Peyer's patch (tissue), 4 donors: ENCODE data around the gene MTUS2. TPM values are rescaled to one million over a fixed set of nuclear protein-coding genes. Genes with fewer than 3 reads are reported as not detected.

Source experiments
- DNase-seq, 3 donors: peaks; one replicate each; pipeline ENCODE4 v3.0.0-alpha.2; 2017 to 2019
- H3K27ac ChIP-seq, 4 donors: fragments of 200-600 bp; sonication (generic); one replicate each; pipeline ENCODE4 v1.5.1; 2016 to 2019
- H3K27me3 ChIP-seq, 2 donors: fragments of 200-600 bp; sonication (generic); one replicate each; pipeline ENCODE4 v1.5.1; 2019
- H3K36me3 ChIP-seq, 3 donors: fragments of 200-600 bp; sonication (generic); one replicate each; pipeline ENCODE4 v1.5.1; 2016 to 2019
- H3K4me1 ChIP-seq, 4 donors: fragments of 200-600 bp; sonication (generic); one replicate each; pipeline ENCODE4 v1.5.1; 2016 to 2019
- H3K4me3 ChIP-seq, 4 donors: fragments of 200-600 bp; sonication (generic); 1 replicate in 3 of 4; 2 replicates in 1 of 4; pipeline ENCODE4 v1.5.1; 2016 to 2019; ENCODE audit warnings: mild to moderate bottlenecking in 1 of 4
- H3K9me3 ChIP-seq, 4 donors: fragments of 200-600 bp; sonication (generic); one replicate each; pipeline ENCODE4 v1.5.1; 2016 to 2019; ENCODE audit warnings: mild to moderate bottlenecking in 1 of 4
- CTCF ChIP-seq, 6 experiments: fragments of 450-650 bp in 4 of 6; fragments of 200-600 bp in 2 of 6; sonication (generic) in 1 of 6; IDR thresholded peaks; one replicate each; pipeline ENCODE4 v1.5.1; 2017 to 2019; ENCODE audit warnings: antibody characterized with exemption in 6 of 6, mild to moderate bottlenecking in 3 of 6, moderate library complexity in 1 of 6
- POLR2A ChIP-seq, 2 donors: fragments of 450-650 bp; IDR thresholded peaks; one replicate each; pipeline ENCODE4 v1.5.1; 2017; ENCODE audit warnings: antibody characterized with exemption in 2 of 2, mild to moderate bottlenecking in 2 of 2, moderate library complexity in 2 of 2
- total RNA-seq, 4 donors: library from RNA; depleted of rRNA; stranded (reverse); fragments of >200 nt; gene quantifications; one replicate each; pipeline ENCODE4 v1.1.0, GENCODE V29; 2016

Gene MTUS2
- total RNA-seq, 4 donors from 2014 or later = 0.13 to 0.28 (median 0.18) TPM; not detected in 1

- no peaks in the 10 kb centered on the region for H3K9me3 ChIP-seq
- no peaks in the 10 kb centered on the region for H3K36me3 ChIP-seq
- TF ChIP-seq CTCF (IDR thresholded peaks at IDR 0.05) (no peak), POLR2A (IDR thresholded peaks at IDR 0.05) (no peak)
- H3K4me1 ChIP-seq = no peaks in the 10 kb centered on the region
- H3K27me3 ChIP-seq = no peaks in the 10 kb centered on the region
- no peak overlapping the region for H3K27ac ChIP-seq
- DNase-seq = no peak
- no peak overlapping the region for H3K4me3 ChIP-seq
Observed at GRCh38 chr13:29439601-29440388, 619.7 kb downstream of the MTUS2 start.

GRCh38 chr13:29441306-29441705 is 621.2 kb downstream of the MTUS2 start:
- Histone ChIP-seq H3K4me1 (no peaks in the 10 kb centered on the region), H3K9me3 (no peaks in the 10 kb centered on the region), H3K36me3 (no peaks in the 10 kb centered on the region), H3K27ac (no peak overlapping the region), H3K27me3 (no peaks in the 10 kb centered on the region), H3K4me3 (no peak overlapping the region)
- TF ChIP-seq POLR2A (IDR thresholded peaks at IDR 0.05) = no peak
- no peak for TF ChIP-seq CTCF (IDR thresholded peaks at IDR 0.05)
- no peak for DNase-seq

GRCh38 chr13:29446016-29446415 is 625.9 kb downstream of the MTUS2 start:
- TF ChIP-seq CTCF (IDR thresholded peaks at IDR 0.05) = no peak
- no peak for TF ChIP-seq POLR2A (IDR thresholded peaks at IDR 0.05)
- Histone ChIP-seq H3K9me3 (no peaks in the 10 kb centered on the region), H3K36me3 (no peaks in the 10 kb centered on the region), H3K4me1 (no peaks in the 10 kb centered on the region), H3K4me3 (no peak overlapping the region), H3K27ac (no peak overlapping the region), H3K27me3 (no peaks in the 10 kb centered on the region)
- no peak for DNase-seq

- Histone ChIP-seq H3K4me3 (no peak overlapping the region), H3K36me3 (no peaks in the 10 kb centered on the region), H3K27me3 (no peaks in the 10 kb centered on the region), H3K27ac (no peak overlapping the region), H3K4me1 (no peaks in the 10 kb centered on the region), H3K9me3 (no peaks in the 10 kb centered on the region)
- TF ChIP-seq CTCF (IDR thresholded peaks at IDR 0.05) = no peak
- no peak for TF ChIP-seq POLR2A (IDR thresholded peaks at IDR 0.05)
- no peak for DNase-seq
Observed at GRCh38 chr13:29448174-29448573, 628.0 kb downstream of the MTUS2 start.

- no peak overlapping the region for H3K27ac ChIP-seq
- no peak overlapping the region for H3K4me3 ChIP-seq
- H3K36me3 ChIP-seq = no peaks in the 10 kb centered on the region
- no peaks in the 10 kb centered on the region for H3K9me3 ChIP-seq
- no peak for DNase-seq
- H3K27me3 ChIP-seq = no peaks in the 10 kb centered on the region
- TF ChIP-seq POLR2A (IDR thresholded peaks at IDR 0.05) (no peak), CTCF (IDR thresholded peaks at IDR 0.05) (no peak)
- H3K4me1 ChIP-seq = no peaks in the 10 kb centered on the region
Observed at GRCh38 chr13:29449726-29450125, 629.6 kb downstream of the MTUS2 start.
